ENCODE data around the gene MEOX1. TPM values are rescaled to one million over a fixed set of nuclear protein-coding genes. Genes with fewer than 3 reads are reported as not detected.

Gene MEOX1
- total and polyA plus RNA-seq, 2 of the 8 experiments (the other 6 are each of a cell fraction or from before 2014, with no cell fraction given), result not detected

GRCh38 chr17:43660816-43661493, 767 bp downstream of the MEOX1 start:
- DNase-seq (ENCODE audit: low read depth in 1 of 2, low spot score in 2 of 2) (no peak), FAIRE-seq (no peak)
- TF ChIP-seq E2F6 (IDR thresholded peaks at IDR 0.05), result no peak
- 0 out of 4 replicates have a peak, but pooled peaks of 1 of the 2 experiments have one; percentile 32 for TF ChIP-seq HDAC2 (IDR thresholded peaks at IDR 0.05; ENCODE audit: borderline replicate concordance in 1 of 2, low read depth in 2 of 2, low read length in 2 of 2)
- peak; percentile 84 for TF ChIP-seq KDM1A (IDR thresholded peaks at IDR 0.05; ENCODE audit: borderline replicate concordance, low read length)
- Histone ChIP-seq H4K91ac (replicated peaks; ENCODE audit: insufficient read length, low read length) (peak overlapping the region; percentile 61), H3K36me3 (ENCODE audit: control insufficient read depth in 2 of 4, insufficient read depth in 4 of 4, low read length in 3 of 4) (no peaks in the 10 kb centered on the region), H3K79me2 (ENCODE audit: control insufficient read depth in 1 of 2, insufficient read depth in 2 of 2, low read length in 2 of 2) (no peaks in the 10 kb centered on the region), H2BK5ac (ENCODE audit: low read depth, low read length) (no peak overlapping the region), H2BK120ac (replicated peaks; ENCODE audit: low read depth, low read length) (no peak overlapping the region), H2AFZ (ENCODE audit: low read length) (no peak overlapping the region), H3K27ac (ENCODE audit: low read depth, low read length) (no peak overlapping the region), H3K4me3 (ENCODE audit: extremely low read depth in 1 of 4, insufficient read depth in 2 of 4, low read depth in 3 of 4, low read length in 4 of 4) (no peak overlapping the region), H4K8ac (ENCODE audit: extremely low read depth, insufficient read depth, low read length) (peak overlapping the region; percentile 39; the same call in 1 of the 2 replicates), H3K23ac (ENCODE audit: insufficient read length) (no peak overlapping the region), H3K14ac (ENCODE audit: insufficient read length) (no peak overlapping the region), H4K5ac (ENCODE audit: insufficient read length, low read depth, low read length) (no peak overlapping the region), H3K4me2 (ENCODE audit: insufficient read depth in 1 of 2, low read depth in 2 of 2, low read length in 2 of 2) (no peak overlapping the region), H3K9me3 (ENCODE audit: insufficient read depth in 2 of 2, low read depth in 1 of 2, low read length in 1 of 2) (no peaks in the 10 kb centered on the region), H3K27me3 (replicated peaks in 1 of 4; ENCODE audit: control insufficient read depth in 3 of 4, extremely low read depth in 1 of 4, insufficient read depth in 3 of 4, low read length in 3 of 4) (no peaks in the 10 kb centered on the region; a peak in 2 of 7 replicates), H3K9ac (replicated peaks in 1 of 4; ENCODE audit: extremely low read depth in 1 of 4, low read depth in 3 of 4, low read length in 3 of 4) (no peak overlapping the region), H2BK15ac (ENCODE audit: low read length) (peak overlapping the region; percentile 61; the same call in 1 of the 2 replicates), H3K4ac (replicated peaks; ENCODE audit: insufficient read length, low read depth, low read length) (no peak overlapping the region), H3K4me1 (replicated peaks in 1 of 4; ENCODE audit: control insufficient read depth in 3 of 4, insufficient read depth in 4 of 4, low read length in 3 of 4) (peaks cover 3 to 31% (median 19%) of the 10 kb centered on the region in 4 experiments; a peak in 5 of 7 replicates), H3K79me1 (ENCODE audit: low read depth, low read length) (no peaks in the 10 kb centered on the region), H4K20me1 (replicated peaks in 1 of 2; ENCODE audit: control insufficient read depth in 1 of 2, insufficient read depth in 2 of 2, low read length in 2 of 2) (no peaks in the 10 kb centered on the region), H3K18ac (ENCODE audit: extremely low read depth, low read length) (no peak overlapping the region), H2BK20ac (ENCODE audit: low read length) (no peak overlapping the region), H2AK5ac (ENCODE audit: low read depth, low read length) (no peak overlapping the region), H3K56ac (replicated peaks; ENCODE audit: insufficient read length, low read depth, low read length) (no peak overlapping the region), H3K23me2 (ENCODE audit: low read depth, low read length) (no peaks in the 10 kb centered on the region), H2BK12ac (ENCODE audit: low read depth, low read length) (no peak overlapping the region)
- WGBS, 2 experiments (ENCODE audit: extremely low coverage in 1 of 2, insufficient coverage in 1 of 2, insufficient read length in 1 of 2, insufficient replicate concordance in 2 of 2, low coverage in 1 of 2, low lambda C conversion rate in 2 of 2, missing lambda C conversion rate in 1 of 2), result 92% methylated on average over 12 of the region's 16 CpGs; no CpG with 5 or more reads in 1 of the 2 experiments
- ChIA-PET POLR2A (ENCODE audit: partially characterized antibody) (no interaction called here), CTCF (ENCODE audit: partially characterized antibody) (interaction anchor here (0.8 to 7.0 kb wide), 5 partner anchors 9 to 83 kb away, joined by 3 to 46 read pairs (median 21); no protein-coding TSS in a partner anchor)
